Large intestine (tissue), 3 donors: ENCODE measurements around the gene TULP4. TPM values are rescaled to one million over a fixed set of nuclear protein-coding genes. Genes with fewer than 3 reads are reported as not detected.

Source experiments
- DNase-seq, 2 donors: peaks; one replicate each; pipeline versions ENCODE4 v3.0.0 to v3.0.0-alpha.2; 2013
- H3K27ac ChIP-seq: one replicate; pipeline ENCODE4 v1.5.1; 2013; ENCODE audit warnings: low read length
- H3K27me3 ChIP-seq: 2 replicates; pipeline ENCODE4 v1.6.1; 2013; ENCODE audit warnings: low read length; ENCODE audit not compliant: control insufficient read depth, insufficient read depth
- H3K36me3 ChIP-seq: 2 replicates; pipeline ENCODE4 v1.6.1; 2013; ENCODE audit warnings: low read length; ENCODE audit not compliant: control insufficient read depth, insufficient read depth
- H3K4me1 ChIP-seq: one replicate; pipeline ENCODE4 v1.6.1; 2013; ENCODE audit warnings: low read length; ENCODE audit not compliant: control insufficient read depth, insufficient read depth
- H3K4me3 ChIP-seq: one replicate; pipeline ENCODE4 v1.5.1; 2013; ENCODE audit warnings: low read length
- H3K9me3 ChIP-seq: one replicate; pipeline ENCODE4 v1.6.1; 2013; ENCODE audit warnings: mild to moderate bottlenecking, low read depth, low read length, moderate library complexity; ENCODE audit not compliant: control insufficient read depth
- WGBS: methylation state at CpG from one replicate; pipeline ENCODE4 v1.1.5; 2013; ENCODE audit warnings: low lambda C conversion rate; ENCODE audit not compliant: insufficient coverage; 5-methylcytosine and 5-hydroxymethylcytosine counted together
- polyA plus RNA-seq: library from polyadenylated mRNA; unstranded; fragments of 120-200 nt; gene quantifications from one replicate; pipeline ENCODE4 v1.2.1, GENCODE V29; 2013

TULP4 gene
- polyA plus RNA-seq, 1 donor = 25.8 TPM

GRCh38 chr6:158531970-158532369 lies 219.7 kb downstream of the TULP4 start:
- no CpG with 5 or more reads among the region's 2 CpGs for WGBS
- no peaks in the 10 kb centered on the region for H3K36me3 ChIP-seq
- DNase-seq = no peak
- peaks cover 3% of the 10 kb centered on the region for H3K27me3 ChIP-seq
- no peaks in the 10 kb centered on the region for H3K9me3 ChIP-seq
- no peak overlapping the region for H3K27ac ChIP-seq
- H3K4me3 ChIP-seq = no peak overlapping the region
- no peaks in the 10 kb centered on the region for H3K4me1 ChIP-seq

- Histone ChIP-seq H3K27me3 (peaks cover 20% of the 10 kb centered on the region), H3K4me1 (no peaks in the 10 kb centered on the region), H3K4me3 (peak overlapping the region; percentile 50), H3K36me3 (no peaks in the 10 kb centered on the region), H3K27ac (no peak overlapping the region), H3K9me3 (no peaks in the 10 kb centered on the region)
- WGBS = no CpG with 5 or more reads among the region's 75 CpGs
- peak; percentile 69 to 80 for DNase-seq
Observed at GRCh38 chr6:158536084-158536890, 224.0 kb downstream of the TULP4 start.

GRCh38 chr6:158536891-158537798 lies 224.9 kb downstream of the TULP4 start:
- WGBS = no CpG with 5 or more reads among the region's 94 CpGs
- no peaks in the 10 kb centered on the region for H3K4me1 ChIP-seq
- DNase-seq = peak; percentile 15 to 49
- H3K36me3 ChIP-seq = no peaks in the 10 kb centered on the region
- no peak overlapping the region for H3K27ac ChIP-seq
- no peaks in the 10 kb centered on the region for H3K9me3 ChIP-seq
- H3K27me3 ChIP-seq = peaks cover 20% of the 10 kb centered on the region
- peak overlapping the region; percentile 50 for H3K4me3 ChIP-seq

GRCh38 chr6:158538741-158539140 lies 226.5 kb downstream of the TULP4 start:
- Histone ChIP-seq H3K27ac (no peak overlapping the region), H3K9me3 (no peaks in the 10 kb centered on the region), H3K4me1 (no peaks in the 10 kb centered on the region), H3K27me3 (peaks cover 20% of the 10 kb centered on the region), H3K4me3 (no peak overlapping the region), H3K36me3 (no peaks in the 10 kb centered on the region)
- DNase-seq = no peak
- no CpG with 5 or more reads among the region's 2 CpGs for WGBS

GRCh38 chr6:158539413-158539812 lies 227.1 kb downstream of the TULP4 start:
- Histone ChIP-seq H3K9me3 (no peaks in the 10 kb centered on the region), H3K27ac (no peak overlapping the region), H3K4me1 (no peaks in the 10 kb centered on the region), H3K36me3 (no peaks in the 10 kb centered on the region), H3K27me3 (peaks cover 20% of the 10 kb centered on the region), H3K4me3 (no peak overlapping the region)
- no peak for DNase-seq
- no CpG with 5 or more reads among the region's 7 CpGs for WGBS

GRCh38 chr6:158539881-158540280 lies 227.6 kb downstream of the TULP4 start:
- Histone ChIP-seq H3K9me3 (no peaks in the 10 kb centered on the region), H3K4me1 (no peaks in the 10 kb centered on the region), H3K36me3 (no peaks in the 10 kb centered on the region), H3K4me3 (no peak overlapping the region), H3K27me3 (peaks cover 20% of the 10 kb centered on the region), H3K27ac (no peak overlapping the region)
- 80% methylated on average over 1 of the region's 6 CpGs for WGBS
- no peak for DNase-seq

GRCh38 chr6:158543606-158544185 lies 231.4 kb downstream of the TULP4 start:
- Histone ChIP-seq H3K9me3 (no peaks in the 10 kb centered on the region), H3K4me1 (no peaks in the 10 kb centered on the region), H3K36me3 (no peaks in the 10 kb centered on the region), H3K4me3 (no peak overlapping the region), H3K27me3 (peaks cover 6% of the 10 kb centered on the region), H3K27ac (no peak overlapping the region)
- no peak for DNase-seq
- no CpG with 5 or more reads among the region's 12 CpGs for WGBS

- Histone ChIP-seq H3K4me3 (no peak overlapping the region), H3K4me1 (no peaks in the 10 kb centered on the region), H3K27ac (no peak overlapping the region), H3K9me3 (no peaks in the 10 kb centered on the region), H3K27me3 (peaks cover 3% of the 10 kb centered on the region), H3K36me3 (no peaks in the 10 kb centered on the region)
- DNase-seq = no peak
- WGBS = 20% methylated on average over 1 of the region's 12 CpGs
Observed at GRCh38 chr6:158544428-158544827, 232.2 kb downstream of the TULP4 start.

GRCh38 chr6:158545043-158545966 lies 233.0 kb downstream of the TULP4 start:
- Histone ChIP-seq H3K27ac (no peak overlapping the region), H3K27me3 (peaks cover 3% of the 10 kb centered on the region), H3K9me3 (no peaks in the 10 kb centered on the region), H3K36me3 (no peaks in the 10 kb centered on the region), H3K4me3 (no peak overlapping the region), H3K4me1 (no peaks in the 10 kb centered on the region)
- no peak for DNase-seq
- 100% methylated on average over 1 of the region's 30 CpGs for WGBS
